ENCODE results near the gene TBC1D22A. TPM values are rescaled to one million over a fixed set of nuclear protein-coding genes. Genes with fewer than 3 reads are reported as not detected.

The TBC1D22A gene
- total RNA-seq, 1 experiment from 2014 or later, result 20.9 TPM

DNA sequence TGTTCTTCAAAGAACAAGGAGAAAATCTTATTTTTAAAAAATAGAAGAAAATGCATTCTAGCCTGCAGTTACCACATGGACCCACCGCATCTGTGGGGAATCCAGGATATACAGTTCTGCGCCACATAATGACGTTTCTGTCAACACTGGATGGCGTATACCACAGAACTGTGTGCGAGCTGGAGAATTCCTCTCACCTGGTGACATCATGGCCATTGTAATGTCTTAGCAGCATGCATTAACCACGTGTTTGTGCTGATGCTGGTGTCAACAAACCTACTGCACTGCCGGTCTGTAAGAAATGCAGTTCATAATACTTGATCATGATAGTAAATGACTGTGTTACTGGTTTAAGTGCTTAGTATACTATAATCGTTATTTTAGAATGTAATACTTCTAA, 174.7 kb downstream of the TBC1D22A start:
- RAD21 ChIA-PET (ENCODE audit: low non-redundant PET in 1 of 2, low total read pairs in 2 of 2, uncharacterized antibody in 2 of 2, unreplicated experiment in 2 of 2), result no interaction called here
- intact Hi-C loops (cut with micrococcal nuclease), result no loop called here

DNA sequence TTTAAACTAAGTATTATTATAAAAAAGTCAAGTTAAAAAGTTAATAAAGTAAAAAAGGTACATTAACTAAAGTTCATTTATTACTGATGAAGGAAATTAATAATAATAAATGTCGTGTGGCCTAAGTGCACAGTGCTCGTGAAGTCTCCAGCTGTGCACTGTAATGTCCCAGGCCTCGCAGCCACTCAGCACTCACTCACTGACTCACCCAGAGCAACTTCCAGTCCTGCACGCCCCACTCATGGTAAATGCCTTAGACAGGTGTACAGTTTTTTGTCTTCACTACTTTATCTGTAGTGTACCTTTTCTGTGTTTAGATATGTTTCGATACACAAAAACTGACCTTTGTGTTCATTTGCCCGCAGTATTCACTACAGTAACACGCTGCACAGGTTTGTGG, 175.5 kb downstream of the TBC1D22A start:
- Histone ChIP-seq H2AFZ (ENCODE audit: low read depth, low read length, poor library complexity, severe bottlenecking) (no peak overlapping the region), H3K27me3 (ENCODE audit: insufficient read depth, low read length) (no peaks in the 10 kb centered on the region), H3K9ac (ENCODE audit: low read length) (no peak overlapping the region), H3K36me3 (ENCODE audit: control insufficient read depth in 1 of 2, insufficient read depth in 2 of 2, low read length in 2 of 2) (no peaks in the 10 kb centered on the region), H3K4me1 (ENCODE audit: control insufficient read depth in 1 of 2, insufficient read depth in 2 of 2, low read length in 2 of 2) (peaks cover 18 to 31% of the 10 kb centered on the region in 2 experiments), H4K20me1 (ENCODE audit: insufficient read depth) (no peaks in the 10 kb centered on the region), H3K9me3 (ENCODE audit: control insufficient read depth in 1 of 2, insufficient read depth in 1 of 2, low read depth in 1 of 2, low read length in 2 of 2) (no peaks in the 10 kb centered on the region), H3K4me3 (replicated peaks in 1 of 2; ENCODE audit: low read depth in 1 of 2, low read length in 2 of 2) (no peak overlapping the region), H3K9me2 (ENCODE audit: insufficient read depth) (no peaks in the 10 kb centered on the region), H3K79me2 (ENCODE audit: insufficient read depth, low read length) (no peaks in the 10 kb centered on the region; the same call in 1 of the 2 replicates), H3K4me2 (ENCODE audit: low read length) (no peak overlapping the region), H3K27ac (ENCODE audit: low read depth, low read length) (no peak overlapping the region)
- RAD21 ChIA-PET (ENCODE audit: low non-redundant PET in 1 of 2, low total read pairs in 2 of 2, uncharacterized antibody in 2 of 2, unreplicated experiment in 2 of 2), result no interaction called here
- CTCF ChIA-PET, result no interaction called here
- ATAC-seq (no peak), DNase-seq (ENCODE audit: low read depth, low spot score) (no peak)
- POLR2A ChIA-PET, result no interaction called here
- intact Hi-C loops (cut with micrococcal nuclease), result no loop called here
- no TSS peak for BruUV-seq (replicated peaks)
- TF ChIP-seq, protein P1, sequence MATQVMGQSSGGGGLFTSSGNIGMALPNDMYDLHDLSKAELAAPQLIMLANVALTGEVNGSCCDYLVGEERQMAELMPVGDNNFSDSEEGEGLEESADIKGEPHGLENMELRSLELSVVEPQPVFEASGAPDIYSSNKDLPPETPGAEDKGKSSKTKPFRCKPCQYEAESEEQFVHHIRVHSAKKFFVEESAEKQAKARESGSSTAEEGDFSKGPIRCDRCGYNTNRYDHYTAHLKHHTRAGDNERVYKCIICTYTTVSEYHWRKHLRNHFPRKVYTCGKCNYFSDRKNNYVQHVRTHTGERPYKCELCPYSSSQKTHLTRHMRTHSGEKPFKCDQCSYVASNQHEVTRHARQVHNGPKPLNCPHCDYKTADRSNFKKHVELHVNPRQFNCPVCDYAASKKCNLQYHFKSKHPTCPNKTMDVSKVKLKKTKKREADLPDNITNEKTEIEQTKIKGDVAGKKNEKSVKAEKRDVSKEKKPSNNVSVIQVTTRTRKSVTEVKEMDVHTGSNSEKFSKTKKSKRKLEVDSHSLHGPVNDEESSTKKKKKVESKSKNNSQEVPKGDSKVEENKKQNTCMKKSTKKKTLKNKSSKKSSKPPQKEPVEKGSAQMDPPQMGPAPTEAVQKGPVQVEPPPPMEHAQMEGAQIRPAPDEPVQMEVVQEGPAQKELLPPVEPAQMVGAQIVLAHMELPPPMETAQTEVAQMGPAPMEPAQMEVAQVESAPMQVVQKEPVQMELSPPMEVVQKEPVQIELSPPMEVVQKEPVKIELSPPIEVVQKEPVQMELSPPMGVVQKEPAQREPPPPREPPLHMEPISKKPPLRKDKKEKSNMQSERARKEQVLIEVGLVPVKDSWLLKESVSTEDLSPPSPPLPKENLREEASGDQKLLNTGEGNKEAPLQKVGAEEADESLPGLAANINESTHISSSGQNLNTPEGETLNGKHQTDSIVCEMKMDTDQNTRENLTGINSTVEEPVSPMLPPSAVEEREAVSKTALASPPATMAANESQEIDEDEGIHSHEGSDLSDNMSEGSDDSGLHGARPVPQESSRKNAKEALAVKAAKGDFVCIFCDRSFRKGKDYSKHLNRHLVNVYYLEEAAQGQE (IDR thresholded peaks at IDR 0.05; ENCODE audit: low read depth), result no peak
- TF ChIP-seq YY1 (IDR thresholded peaks at IDR 0.05; ENCODE audit: extremely low read depth, insufficient replicate concordance, low read depth, low read length), result no peak
- no peak for TF ChIP-seq POLR2A (IDR thresholded peaks at IDR 0.05; ENCODE audit: borderline replicate concordance, extremely low read depth, insufficient read depth, insufficient read length)
- TF ChIP-seq, protein P2, sequence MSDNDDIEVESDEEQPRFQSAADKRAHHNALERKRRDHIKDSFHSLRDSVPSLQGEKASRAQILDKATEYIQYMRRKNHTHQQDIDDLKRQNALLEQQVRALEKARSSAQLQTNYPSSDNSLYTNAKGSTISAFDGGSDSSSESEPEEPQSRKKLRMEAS (IDR thresholded peaks at IDR 0.05), result no peak
- no peak for TF ChIP-seq ELF1 (IDR thresholded peaks at IDR 0.05; ENCODE audit: borderline replicate concordance, low read depth)
- TF ChIP-seq ZFX (IDR thresholded peaks at IDR 0.05), result no peak
- TF ChIP-seq, protein P3, sequence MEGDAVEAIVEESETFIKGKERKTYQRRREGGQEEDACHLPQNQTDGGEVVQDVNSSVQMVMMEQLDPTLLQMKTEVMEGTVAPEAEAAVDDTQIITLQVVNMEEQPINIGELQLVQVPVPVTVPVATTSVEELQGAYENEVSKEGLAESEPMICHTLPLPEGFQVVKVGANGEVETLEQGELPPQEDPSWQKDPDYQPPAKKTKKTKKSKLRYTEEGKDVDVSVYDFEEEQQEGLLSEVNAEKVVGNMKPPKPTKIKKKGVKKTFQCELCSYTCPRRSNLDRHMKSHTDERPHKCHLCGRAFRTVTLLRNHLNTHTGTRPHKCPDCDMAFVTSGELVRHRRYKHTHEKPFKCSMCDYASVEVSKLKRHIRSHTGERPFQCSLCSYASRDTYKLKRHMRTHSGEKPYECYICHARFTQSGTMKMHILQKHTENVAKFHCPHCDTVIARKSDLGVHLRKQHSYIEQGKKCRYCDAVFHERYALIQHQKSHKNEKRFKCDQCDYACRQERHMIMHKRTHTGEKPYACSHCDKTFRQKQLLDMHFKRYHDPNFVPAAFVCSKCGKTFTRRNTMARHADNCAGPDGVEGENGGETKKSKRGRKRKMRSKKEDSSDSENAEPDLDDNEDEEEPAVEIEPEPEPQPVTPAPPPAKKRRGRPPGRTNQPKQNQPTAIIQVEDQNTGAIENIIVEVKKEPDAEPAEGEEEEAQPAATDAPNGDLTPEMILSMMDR (IDR thresholded peaks at IDR 0.05 in 2 of 3, conservative IDR thresholded peaks at IDR 0.05 in 1 of 3; ENCODE audit: borderline replicate concordance in 1 of 3, insufficient read depth in 1 of 3, low read depth in 2 of 3, low read length in 2 of 3), result no peak
- no peak for TF ChIP-seq SIN3A (IDR thresholded peaks at IDR 0.05; ENCODE audit: low read depth)

More for the DNA sequence above, 174.7 kb downstream of the TBC1D22A start:
- H3K27me3 ChIP-seq (ENCODE audit: insufficient read depth, low read length), result no peaks in the 10 kb centered on the region
- no peaks in the 10 kb centered on the region for H3K9me3 ChIP-seq (ENCODE audit: control insufficient read depth in 1 of 2, insufficient read depth in 1 of 2, low read depth in 1 of 2, low read length in 2 of 2)
- no peak overlapping the region for H3K9ac ChIP-seq (ENCODE audit: low read length)
- BruUV-seq (replicated peaks), result no TSS peak
- no peak for TF ChIP-seq ZFX (IDR thresholded peaks at IDR 0.05)
- no peak for TF ChIP-seq YY1 (IDR thresholded peaks at IDR 0.05; ENCODE audit: extremely low read depth, insufficient replicate concordance, low read depth, low read length)
- no peak for TF ChIP-seq ELF1 (IDR thresholded peaks at IDR 0.05; ENCODE audit: borderline replicate concordance, low read depth)
- H2AFZ ChIP-seq (ENCODE audit: low read depth, low read length, poor library complexity, severe bottlenecking), result no peak overlapping the region
- CTCF ChIA-PET, result no interaction called here
- H3K36me3 ChIP-seq (ENCODE audit: control insufficient read depth in 1 of 2, insufficient read depth in 2 of 2, low read length in 2 of 2), result no peaks in the 10 kb centered on the region
- no peak overlapping the region for H3K4me2 ChIP-seq (ENCODE audit: low read length)
- ATAC-seq (no peak), DNase-seq (ENCODE audit: low read depth, low spot score) (no peak)
- no peaks in the 10 kb centered on the region for H3K9me2 ChIP-seq (ENCODE audit: insufficient read depth)
- H4K20me1 ChIP-seq (ENCODE audit: insufficient read depth), result no peaks in the 10 kb centered on the region
- POLR2A ChIA-PET, result no interaction called here
- H3K79me2 ChIP-seq (ENCODE audit: insufficient read depth, low read length), result no peaks in the 10 kb centered on the region; the same call in 1 of the 2 replicates
- no peak overlapping the region for H3K27ac ChIP-seq (ENCODE audit: low read depth, low read length)
- peaks cover 18 to 31% of the 10 kb centered on the region in 2 experiments for H3K4me1 ChIP-seq (ENCODE audit: control insufficient read depth in 1 of 2, insufficient read depth in 2 of 2, low read length in 2 of 2)
- no peak overlapping the region for H3K4me3 ChIP-seq (replicated peaks in 1 of 2; ENCODE audit: low read depth in 1 of 2, low read length in 2 of 2)
